Activated CD8-positive, alpha-beta memory T cell treated with anti-CD3 and anti-CD28 coated beads for 36 hours (primary cell): ENCODE results near the gene CHRM2. TPM values are rescaled to one million over a fixed set of nuclear protein-coding genes. Genes with fewer than 3 reads are reported as not detected.

Source experiments
- CTCF ChIA-PET: fragments of 350-600 bp; sonication (Branson Sonifier 250); formaldehyde crosslinking; loops from one replicate; lab custom pipeline; 2021; ENCODE audit warnings: antibody characterized with exemption; lab: Charles Lee
- POLR2A ChIA-PET: fragments of 350-600 bp; sonication (Branson Sonifier 250); formaldehyde crosslinking; loops from one replicate; lab custom pipeline; 2021; ENCODE audit warnings: antibody characterized with exemption; lab: Charles Lee
- total RNA-seq, 2 experiments: library from RNA; stranded (reverse); gene quantifications; one replicate each; pipeline ENCODE4 v1.2.3, GENCODE V29; 2021

The CHRM2 gene
- total RNA-seq, 2 experiments from 2014 or later = not detected

DNA sequence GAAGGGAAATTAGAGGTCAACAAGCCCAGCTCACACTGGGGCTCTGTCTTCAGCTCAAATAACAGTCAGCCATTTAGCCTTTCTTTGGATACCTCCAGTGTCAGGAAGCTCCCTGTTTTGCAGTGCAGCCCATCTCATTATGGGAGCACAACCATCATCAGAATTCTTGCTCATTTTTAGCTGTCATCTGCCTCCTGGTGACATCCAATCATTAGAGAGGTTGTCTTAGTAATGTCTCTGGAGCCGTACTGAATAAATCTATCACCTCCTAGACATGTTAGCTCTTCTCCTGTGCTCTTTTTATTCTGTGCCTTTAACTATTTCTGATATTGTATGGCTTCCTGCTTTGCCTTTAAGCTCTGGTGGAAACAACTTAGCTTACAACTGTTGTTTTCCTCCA lies 74.5 kb downstream of the CHRM2 start:
- CTCF ChIA-PET = no interaction called here
- POLR2A ChIA-PET = no interaction called here

DNA sequence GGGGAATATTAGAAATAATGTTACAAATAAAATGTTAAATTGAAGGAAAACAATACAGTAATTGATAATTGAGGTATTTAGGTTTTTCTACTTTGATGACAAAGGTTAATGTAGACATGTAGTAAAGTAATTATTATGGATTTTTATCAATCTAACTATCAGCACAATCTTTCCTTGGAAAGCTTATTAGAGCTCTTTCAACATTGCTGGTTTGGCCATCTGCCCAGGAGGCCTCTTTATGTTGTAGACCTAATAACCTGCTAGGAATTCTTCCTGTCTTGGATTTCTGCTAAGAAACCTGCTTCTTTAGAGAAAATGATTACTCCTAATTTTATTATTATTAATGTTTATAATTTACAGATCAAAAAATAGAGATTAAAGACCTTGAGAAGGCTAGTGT lies 78.9 kb downstream of the CHRM2 start:
- ChIA-PET POLR2A (no interaction called here), CTCF (no interaction called here)

DNA sequence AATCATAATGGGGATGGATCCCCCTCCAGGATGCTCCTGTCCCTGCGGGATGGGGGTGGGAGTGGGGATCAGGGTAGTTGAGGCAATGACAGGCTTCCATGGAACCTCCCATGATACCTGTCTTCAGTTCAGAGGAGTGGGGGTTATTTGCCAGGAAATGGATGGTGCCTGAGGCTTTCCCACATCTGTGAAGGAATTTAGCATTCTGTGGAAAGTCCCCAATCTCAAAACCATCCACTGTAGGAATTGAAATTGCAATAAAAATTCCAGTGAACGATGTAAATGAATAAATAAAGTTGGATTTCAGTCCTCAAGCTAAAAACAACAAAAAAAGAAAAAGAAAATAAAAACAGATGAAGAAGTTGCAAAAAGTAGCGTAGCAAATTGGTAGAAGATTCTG lies 81.9 kb downstream of the CHRM2 start:
- POLR2A ChIA-PET = no interaction called here
- CTCF ChIA-PET = no interaction called here

DNA sequence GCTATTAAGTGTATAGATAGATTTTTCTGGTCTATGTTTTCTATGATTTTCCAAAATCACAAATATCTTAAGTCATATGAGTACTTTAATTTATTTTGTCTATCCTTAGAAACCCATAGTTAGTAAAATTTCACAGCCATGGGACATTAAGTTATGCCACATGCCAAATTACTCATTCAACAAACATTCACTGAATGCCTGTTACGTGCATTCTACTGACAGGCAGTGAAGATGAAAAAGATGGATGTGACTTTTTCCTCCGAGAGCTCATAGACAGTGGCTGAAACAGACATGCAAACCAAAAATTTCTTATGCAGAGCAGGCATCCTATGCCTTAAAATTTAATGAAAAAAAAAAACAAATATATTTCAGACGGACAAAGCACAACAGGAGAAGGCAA lies 84.9 kb downstream of the CHRM2 start:
- ChIA-PET POLR2A (no interaction called here), CTCF (no interaction called here)

DNA sequence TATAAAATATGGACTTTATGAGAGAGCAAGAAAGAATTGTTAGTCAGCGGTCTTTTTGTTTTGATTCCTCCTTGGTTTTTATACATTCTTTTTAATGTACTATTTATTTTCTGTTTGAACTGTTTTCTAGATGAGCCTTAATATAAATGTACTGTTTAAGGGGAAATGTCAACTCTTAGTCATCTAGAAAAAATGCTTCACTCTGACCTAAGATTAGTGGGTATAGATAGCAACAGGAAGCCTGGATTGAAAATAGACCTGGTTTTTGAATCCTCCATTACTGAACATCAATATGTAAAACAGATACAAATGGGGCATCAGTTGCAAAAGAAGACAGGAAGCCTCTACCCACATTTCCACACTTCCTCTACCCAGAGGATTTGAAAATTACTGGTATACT lies 87.8 kb downstream of the CHRM2 start:
- CTCF ChIA-PET = no interaction called here

DNA sequence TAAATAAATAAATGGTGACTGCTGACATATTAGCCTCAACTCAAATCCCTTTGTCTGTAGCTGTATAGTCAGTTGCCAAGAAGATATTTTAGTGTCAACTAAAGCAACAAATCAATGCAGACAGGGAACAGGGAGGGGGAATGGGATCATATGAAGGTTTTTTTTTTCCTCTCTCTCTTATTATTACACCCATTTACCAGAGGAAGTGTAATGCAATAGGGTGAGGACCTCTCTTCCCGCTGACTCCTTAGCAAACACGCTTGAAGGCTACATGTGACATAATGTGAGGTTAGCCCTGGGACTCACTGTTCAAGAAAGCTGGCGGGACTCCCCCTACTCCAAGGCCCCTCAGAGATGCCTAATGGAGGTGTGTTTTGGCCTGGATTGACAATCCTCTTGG lies 88.2 kb downstream of the CHRM2 start:
- POLR2A ChIA-PET = no interaction called here
- CTCF ChIA-PET = no interaction called here

More for the DNA sequence above, 87.8 kb downstream of the CHRM2 start:
- POLR2A ChIA-PET = no interaction called here

DNA sequence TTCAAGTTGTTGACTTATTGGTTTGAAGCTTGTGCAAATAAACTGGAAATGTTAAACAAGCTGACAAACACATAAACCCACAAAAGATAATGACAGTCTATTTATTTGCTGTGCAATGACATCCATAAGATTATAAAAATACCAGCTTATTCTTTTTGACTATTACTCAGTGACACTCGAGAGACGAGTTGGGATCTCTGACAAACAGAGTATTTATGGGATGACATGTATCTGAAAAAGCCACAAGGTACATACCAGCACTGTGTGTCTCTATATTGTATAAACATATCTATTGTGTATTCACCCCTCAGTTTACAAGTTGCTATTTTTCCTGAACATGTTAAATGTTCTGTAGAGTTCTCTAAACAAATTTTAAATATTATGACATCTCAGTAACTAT lies 88.9 kb downstream of the CHRM2 start:
- CTCF ChIA-PET = no interaction called here
- POLR2A ChIA-PET = no interaction called here

DNA sequence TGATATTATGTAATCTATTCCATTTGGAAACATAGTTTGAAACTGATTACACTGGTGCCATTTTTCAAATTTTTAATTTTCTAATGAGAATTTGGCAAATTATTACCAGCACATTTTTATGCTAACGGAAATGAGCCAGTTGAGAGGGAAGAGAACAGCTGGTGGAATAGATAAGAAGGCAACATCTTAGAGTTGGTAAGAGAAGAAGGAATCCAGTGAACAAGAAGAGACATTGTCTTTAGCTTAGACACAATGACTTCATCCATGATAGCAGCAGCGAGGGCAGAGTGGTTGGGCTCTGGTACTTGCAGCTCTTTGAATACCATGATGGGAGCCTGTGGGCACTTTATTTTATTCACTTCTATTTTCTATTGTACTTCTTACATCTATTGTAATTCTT lies 89.6 kb downstream of the CHRM2 start:
- ChIA-PET CTCF (no interaction called here), POLR2A (no interaction called here)

DNA sequence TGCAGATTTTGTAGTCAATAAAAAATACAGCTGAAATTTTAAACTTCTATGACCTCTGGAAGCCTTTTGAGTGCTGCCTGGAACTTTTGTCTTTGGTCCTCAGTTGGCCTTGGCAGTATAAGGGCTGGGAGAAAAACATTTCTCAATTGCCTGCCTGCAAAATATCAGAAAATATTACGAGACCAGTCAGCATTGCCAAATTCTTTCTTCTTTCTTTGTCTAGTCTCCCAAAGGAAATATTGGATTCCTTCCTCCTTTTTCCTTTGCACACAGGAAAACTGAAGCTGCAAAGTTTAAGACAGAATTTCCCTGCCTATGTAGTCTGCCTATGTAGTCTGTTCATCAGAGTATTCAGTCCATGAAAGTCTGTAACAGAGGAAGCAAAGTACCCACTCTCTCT lies 95.9 kb downstream of the CHRM2 start:
- POLR2A ChIA-PET = no interaction called here
- CTCF ChIA-PET = no interaction called here

DNA sequence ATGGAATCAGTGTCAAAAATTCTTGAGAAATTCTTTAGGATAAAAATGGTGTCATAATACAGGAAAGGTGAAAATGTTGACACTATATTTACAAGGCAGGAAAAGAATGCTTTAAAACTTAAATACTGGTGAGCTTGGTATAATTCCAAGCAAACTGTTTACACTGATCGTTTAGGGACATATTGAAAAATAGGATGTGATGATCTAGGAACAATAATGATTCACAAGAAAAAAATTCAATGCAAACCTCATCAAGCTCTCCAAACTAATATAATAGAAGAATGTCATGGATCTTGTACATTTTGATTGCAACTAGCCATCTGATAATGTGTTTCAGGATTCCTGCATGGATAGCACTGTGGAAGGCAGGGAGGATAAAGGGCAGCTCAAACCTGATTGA lies 98.4 kb downstream of the CHRM2 start:
- ChIA-PET CTCF (no interaction called here), POLR2A (no interaction called here)

DNA sequence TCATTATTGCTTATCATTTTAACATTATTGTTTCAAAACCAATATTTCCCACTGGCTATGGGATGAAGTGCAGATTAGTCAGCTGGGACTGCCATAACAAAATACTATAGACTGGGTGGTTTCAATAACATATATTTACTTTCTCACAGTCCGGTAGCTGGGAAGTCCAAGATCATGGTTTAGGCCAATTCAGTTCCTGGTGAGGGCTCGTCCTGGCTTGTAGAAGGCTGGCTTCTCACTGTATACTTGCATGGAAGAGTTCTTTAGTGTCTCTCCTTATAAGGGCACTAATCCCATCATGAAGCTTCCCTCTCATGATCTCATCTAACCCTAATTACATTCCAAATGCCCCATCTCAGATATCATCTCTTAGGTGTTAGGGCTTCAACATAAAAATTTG lies 101.3 kb downstream of the CHRM2 start:
- CTCF ChIA-PET = no interaction called here
- POLR2A ChIA-PET = no interaction called here

DNA sequence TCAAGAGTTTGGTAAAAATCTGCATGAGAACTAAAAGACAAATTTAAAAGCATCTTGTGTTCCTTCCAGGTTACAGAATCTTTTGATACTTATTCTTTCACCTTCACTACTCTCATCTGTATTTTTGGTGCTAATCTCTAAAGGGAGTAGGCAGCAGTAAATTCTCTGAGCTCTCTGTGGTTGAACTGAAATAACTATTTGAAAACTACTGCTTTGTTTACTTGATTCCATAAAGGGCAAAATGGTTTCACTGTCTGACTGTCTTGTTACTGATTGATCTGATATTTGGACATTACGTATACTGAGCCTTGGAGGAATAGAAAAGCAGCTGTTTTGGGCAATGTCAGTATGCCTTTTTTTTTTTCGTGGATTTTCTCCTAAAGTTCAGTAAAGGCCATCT lies 103.3 kb downstream of the CHRM2 start:
- CTCF ChIA-PET = no interaction called here
- POLR2A ChIA-PET = no interaction called here

DNA sequence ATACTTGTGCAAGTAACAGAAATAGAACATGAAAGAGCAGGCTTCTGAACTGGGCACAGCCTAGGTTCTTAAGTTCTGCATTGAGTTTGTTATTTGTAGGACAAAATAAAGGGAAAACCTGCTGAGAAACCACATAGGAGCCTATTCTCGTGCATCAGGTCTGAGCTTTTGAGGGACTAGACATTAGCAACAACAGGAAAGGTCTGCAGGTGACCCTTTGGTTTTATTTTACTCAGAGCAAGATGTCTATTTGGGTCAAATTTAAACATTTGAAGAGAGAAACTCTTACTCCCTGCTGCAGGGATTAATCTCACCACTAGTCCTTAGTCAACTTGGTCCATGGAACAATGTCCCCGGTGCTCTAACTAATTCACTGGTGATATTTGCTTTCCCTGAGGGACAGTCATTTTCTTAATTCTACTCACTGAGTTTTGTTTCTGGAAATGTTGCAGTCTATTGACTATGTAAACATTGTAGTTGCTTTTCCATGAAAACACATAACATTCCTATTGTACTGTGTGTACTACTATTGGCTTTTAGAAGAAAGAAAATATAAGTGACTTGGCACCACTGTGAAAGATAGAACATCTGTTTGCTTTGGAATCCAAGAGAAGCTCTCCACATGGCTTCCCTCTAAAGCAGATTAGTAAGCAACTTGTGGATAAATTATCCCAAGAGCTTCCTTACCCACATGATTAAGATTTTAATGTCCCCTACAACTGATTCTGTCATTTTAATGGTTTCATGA lies 108.2 kb downstream of the CHRM2 start:
- ChIA-PET CTCF (no interaction called here), POLR2A (no interaction called here)

DNA sequence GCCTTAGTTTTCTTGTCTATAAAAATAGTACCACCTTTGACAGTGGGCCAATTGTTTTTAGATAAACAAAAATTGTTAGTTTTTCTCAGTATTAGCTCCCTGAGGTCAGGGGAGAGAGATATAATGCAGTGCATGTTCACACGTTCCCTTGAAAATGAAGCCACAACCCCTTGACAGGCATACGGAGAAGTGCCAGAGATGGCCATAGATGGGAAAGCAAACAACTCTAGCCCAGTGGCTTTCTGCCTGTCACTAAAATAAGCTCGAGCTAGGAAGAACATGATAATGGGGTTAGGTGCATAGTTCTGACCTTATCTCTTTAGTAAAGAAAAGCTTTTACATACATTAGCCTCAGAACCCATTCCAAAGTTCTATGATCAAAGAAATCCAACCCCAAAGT lies 124.9 kb downstream of the CHRM2 start:
- POLR2A ChIA-PET = no interaction called here
- CTCF ChIA-PET = no interaction called here

DNA sequence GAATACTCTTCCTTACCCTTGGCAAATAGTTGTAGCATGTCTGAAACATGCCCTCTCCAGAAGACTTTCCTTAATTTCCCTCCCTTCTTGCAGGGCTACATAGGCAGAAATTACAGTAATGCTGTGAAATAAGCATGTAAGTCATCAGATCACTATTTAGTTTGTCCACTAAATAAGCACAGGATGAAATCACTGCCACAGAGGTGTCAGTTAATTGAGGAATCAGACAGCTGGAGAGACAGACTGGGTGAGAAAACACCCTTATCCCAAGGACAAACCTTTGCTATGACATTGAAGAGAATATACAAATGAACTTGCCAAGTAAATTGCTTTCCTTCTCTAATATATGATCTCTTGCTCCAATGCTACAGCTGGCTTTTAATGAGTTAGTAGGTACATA lies 129.3 kb downstream of the CHRM2 start:
- CTCF ChIA-PET = no interaction called here
- POLR2A ChIA-PET = no interaction called here

DNA sequence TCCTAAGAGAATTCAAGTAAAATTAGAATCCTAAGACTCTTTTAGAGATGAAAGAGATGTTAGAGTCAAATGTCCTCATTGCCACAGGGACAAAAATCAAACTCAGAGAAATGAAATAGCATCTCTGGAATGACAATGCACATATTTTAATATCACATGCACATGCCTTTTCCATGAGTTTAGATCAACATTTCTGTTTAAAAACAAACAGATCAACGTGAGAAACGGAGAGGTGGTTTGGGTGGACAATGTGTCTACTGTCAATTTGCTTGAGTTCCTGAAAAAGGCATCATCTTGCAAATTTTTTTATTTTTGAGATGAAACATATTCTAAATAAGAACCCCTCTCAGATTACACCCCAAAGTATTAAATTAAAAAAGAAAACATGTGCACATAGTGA lies 130.0 kb downstream of the CHRM2 start:
- ChIA-PET POLR2A (no interaction called here), CTCF (no interaction called here)

DNA sequence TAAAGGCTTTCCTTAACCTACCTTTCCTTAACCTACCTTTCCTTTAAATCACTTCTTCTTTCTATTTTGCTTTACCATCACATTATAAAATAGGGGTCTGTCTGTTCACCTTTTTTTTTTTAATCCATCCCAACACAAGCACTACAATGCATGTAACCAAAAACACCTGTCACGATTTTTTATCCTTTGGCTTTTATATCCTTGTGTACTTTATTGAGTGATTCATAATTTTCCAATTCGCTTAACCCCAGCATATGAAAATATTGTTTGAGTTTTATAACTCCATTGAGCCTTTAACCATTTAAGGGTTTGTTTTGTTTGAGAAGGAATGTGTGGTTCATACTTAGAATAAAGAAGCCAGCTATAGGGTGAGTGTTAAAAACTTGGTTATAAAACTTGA lies 132.2 kb downstream of the CHRM2 start:
- CTCF ChIA-PET = no interaction called here
- POLR2A ChIA-PET = no interaction called here

DNA sequence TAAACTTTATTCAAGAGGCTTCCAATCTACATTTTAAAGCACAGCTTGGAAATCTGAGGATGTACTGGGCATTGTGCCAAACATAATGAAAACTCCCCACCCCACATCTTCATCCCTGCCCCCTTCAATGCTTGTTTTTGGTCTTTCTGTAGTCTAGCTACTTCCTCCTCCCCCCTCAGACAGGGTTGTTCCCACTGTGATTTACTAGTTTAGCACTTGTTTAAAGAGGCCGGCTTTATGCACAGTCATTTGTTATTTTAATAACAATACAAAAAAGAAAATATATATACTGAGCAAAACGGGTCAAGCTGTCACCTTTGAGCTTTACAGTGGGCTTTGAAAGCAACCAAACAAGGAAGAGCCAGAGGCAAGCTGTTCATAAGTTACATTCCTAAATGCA lies 132.6 kb downstream of the CHRM2 start:
- CTCF ChIA-PET = no interaction called here
- POLR2A ChIA-PET = no interaction called here

DNA sequence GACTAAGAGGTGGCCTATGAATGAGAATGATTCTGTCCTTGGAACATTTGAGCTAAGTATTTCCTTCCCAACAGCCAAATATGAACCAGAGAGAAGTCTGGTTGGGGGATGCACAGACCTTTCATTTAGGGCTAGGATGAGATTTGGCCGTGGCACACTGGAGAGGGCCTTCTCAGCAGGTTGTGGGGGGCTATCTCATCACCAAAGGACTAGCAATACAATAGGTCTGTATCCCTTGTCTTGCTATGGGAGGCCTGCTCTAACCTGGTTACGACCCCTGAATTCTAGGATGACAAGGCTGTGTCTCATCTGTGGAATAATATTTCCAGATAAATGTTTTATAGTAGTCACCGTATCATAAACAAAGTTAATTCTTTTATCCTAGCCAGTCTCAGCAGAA lies 133.0 kb downstream of the CHRM2 start:
- POLR2A ChIA-PET = no interaction called here
- CTCF ChIA-PET = no interaction called here

DNA sequence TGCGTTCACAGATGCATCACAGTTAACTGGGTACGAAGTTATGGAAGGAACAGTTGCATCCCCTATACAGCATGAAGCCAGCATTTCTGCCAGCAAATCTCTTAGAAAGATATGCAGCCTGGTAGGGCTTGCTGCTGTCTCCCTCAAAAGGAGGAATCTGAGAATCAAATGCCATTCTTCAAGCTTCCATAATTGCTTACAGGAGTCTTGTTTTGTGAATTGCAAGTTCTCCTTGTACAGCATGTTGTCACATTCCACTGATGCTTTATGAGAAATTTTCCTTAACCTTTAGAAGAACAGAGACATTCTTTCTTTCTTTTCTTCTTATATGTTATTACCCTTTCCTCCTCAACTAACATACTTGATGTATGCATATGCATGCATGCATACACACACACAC lies 134.6 kb downstream of the CHRM2 start:
- POLR2A ChIA-PET = no interaction called here
- CTCF ChIA-PET = no interaction called here

DNA sequence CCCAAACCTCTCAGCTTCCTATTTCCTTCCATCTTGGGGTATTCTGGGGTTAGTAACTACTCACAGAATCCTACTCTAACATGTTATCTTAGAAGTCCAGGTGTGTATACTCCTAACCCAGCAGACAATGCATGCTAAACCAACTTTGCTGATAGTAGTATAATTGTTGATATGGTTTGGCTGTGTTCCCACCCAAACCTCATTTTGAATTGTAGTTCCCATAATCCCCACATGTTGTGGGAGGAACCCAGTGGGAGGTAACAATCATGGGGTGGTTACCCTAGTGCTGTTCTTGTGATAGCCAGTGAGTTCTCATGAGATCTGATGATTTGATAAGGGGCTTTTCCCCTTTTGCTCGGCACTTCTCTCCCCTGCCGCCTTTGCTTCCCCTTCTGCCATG lies 135.1 kb downstream of the CHRM2 start:
- ChIA-PET POLR2A (no interaction called here), CTCF (no interaction called here)

DNA sequence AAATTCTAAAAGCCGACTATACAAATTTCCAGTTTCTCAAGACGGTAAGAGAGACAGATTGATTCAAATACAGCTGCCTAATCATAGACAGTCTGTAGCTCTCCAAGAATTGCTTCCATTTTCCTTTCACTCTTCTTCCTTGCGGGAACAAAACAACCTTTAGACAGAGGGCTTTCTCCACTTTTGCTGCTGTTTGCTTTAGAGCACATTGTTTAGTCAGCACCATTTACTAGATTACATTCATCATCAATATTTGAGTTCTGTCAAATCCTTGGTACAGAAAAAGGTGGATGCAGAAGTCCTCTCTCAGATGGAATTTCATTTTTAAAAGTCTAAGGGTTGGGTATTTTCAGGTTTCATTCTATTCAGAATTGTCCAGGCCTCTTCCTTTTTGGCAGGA lies 137.4 kb downstream of the CHRM2 start:
- POLR2A ChIA-PET = no interaction called here
- CTCF ChIA-PET = no interaction called here
